ENCODE results near the gene DPP9.
A peak's percentile ranks its signal among the peaks of the same experiment; 100 is the strongest.

The DPP9 gene

DNA sequence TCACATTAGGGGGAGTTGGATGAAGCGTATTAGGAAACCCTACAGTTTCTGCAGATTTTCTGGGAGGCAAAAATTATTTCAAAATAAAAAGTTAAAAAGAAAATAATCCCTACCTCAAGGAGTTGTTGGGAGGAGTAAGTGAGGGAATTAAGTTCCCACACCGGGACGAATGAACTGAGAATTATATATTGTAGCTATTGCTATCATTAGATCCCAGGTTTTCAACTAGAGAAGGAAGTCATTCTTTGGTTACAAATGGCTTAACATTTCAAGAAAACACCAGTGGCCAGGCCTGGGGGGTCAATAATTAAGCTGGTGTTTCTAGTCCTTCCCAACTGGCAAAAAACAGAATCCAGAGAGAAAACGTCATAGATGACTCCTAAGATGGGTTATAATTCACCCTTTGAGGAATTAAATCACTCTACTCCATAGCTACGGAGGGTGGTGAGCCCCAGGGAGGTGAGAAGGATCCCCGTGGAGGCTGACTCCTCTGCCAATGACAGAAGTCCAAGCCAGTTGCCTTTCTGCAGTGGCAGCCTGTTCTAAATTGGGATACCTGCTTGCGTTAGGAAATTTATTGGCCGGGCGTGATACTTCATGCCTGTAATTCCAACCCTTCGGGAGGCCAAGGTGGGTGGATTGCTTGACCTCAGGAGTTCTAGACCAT, 52.3 kb downstream of the DPP9 start:
- in situ Hi-C loops (cut with MboI; ENCODE audit: low pct_unique_long_range_greater_than_20kb, low sequenced_read_pairs): no loop called here
- DNase-seq: no peak

DNA sequence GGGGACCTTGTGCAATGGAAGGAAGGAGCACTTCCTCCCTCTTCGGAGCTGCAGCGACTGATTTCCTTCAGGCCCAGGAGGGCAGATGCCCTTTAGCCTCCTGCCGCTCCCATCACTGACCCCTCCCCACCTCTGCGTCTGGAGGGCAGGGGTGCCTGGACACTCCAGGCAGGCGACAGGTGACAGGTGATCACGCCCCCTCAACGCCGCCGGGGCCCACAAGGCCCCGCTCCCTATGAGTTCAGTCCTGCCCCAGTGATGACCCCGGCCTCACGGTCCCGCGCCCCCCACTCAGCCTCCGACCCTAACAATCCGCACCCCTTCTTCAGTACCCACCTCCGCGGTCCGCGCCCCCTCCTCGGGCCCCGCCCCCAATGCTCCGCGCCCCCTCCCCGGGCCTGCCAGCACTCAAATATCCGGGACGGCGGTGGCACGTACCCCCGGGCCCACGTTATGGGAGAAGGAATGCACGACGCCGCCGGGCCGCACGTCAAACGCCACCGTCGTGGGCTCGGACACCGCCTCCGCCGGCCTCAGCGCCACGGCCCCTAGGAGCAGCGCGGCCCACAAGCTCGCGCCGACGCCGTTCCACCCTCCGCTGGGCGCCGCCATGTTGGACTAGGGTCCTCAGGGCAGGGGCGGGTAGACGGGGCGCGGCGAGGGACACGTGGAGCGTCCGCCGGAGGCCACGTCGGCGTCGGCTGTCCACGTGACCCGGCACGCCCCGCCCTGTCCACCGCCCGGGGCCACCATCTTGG, 53.7 kb downstream of the DPP9 start, which contains the start of gene MYDGF:
Gene MYDGF, minus strand, starts transcription at position 620 of the 758 bp plus-strand sequence. Its CDS starts 8 bp downstream, at position 612.
- in situ Hi-C loops (cut with MboI; ENCODE audit: low pct_unique_long_range_greater_than_20kb, low sequenced_read_pairs): no loop called here
- DNase-seq: peak; percentile 74

DNA sequence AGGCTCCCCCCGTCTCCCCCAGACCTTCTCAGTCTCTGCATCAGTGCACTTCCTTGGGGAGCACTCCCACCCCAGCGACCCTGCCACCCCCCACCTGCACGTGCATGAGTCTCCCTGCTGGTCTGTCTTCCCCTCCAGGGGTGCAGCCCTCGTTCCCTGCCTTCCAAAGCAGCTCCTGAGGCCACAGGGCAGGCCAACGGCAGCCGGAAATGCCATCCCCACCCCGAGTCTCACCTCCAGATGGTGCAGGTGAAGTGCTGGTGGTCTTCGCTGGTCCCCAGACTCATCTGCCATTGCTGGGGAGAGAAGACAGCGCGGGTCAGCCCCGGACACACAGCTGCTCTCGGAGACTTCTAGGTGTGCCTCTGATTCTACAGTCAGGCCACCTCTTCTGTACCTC, 59.0 kb downstream of the DPP9 start:
- no peak for DNase-seq
- in situ Hi-C loops (cut with MboI; ENCODE audit: low pct_unique_long_range_greater_than_20kb, low sequenced_read_pairs): no loop called here

DNA sequence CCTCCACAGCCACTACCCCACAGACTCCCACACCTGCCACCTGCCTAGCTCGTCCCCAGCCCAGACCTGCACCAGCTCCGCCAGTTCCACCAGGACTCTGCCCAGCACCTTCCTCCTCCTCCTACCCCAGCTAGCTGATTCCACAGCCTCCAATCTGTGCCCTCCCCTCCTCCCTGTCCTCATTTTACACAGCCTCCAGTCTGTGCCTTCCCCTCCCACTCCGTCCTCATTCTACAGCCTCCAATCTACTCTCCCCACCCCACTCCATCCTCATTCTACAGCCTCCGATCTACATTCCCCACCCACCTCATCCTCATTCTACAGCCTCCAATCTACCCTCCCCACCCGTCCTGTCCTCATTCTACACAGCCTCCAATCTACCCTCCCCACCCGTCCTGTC, 60.8 kb downstream of the DPP9 start:
- DNase-seq: no peak
- in situ Hi-C loops (cut with MboI; ENCODE audit: low pct_unique_long_range_greater_than_20kb, low sequenced_read_pairs): no loop called here

DNA sequence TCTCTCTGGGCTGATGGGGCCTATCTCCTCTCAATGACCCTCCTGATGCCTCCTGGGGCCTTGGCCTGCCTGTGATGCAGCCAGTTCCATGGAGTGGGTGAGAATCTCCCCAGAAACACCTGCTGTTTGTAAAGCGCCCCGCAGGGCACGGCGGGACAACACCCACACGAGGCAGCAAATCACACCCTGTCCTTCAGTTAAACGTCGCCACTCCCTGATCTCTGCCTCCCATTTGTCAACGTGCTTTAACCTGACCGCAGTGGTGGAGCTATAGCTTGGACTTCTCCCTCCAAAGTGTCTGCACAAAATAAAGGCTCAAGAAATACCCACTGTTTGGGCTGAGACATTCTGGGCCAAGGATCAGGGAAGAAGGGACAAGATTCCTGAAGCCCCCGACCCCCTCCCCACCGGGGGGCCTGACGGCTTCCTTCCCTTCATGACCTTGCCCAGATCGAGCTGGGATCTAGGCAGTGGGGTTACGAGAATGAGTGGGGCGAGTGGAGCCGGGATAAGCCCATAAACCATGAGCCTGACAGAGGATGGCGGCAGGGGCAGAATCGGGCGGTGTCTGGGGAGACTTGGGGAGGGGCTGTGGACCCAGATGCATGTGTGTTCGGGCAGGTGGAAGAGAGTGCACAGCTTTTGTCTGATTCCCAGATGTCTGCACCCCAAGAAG, 61.5 kb downstream of the DPP9 start:
- DNase-seq: no peak
- in situ Hi-C loops (cut with MboI; ENCODE audit: low pct_unique_long_range_greater_than_20kb, low sequenced_read_pairs): no loop called here

DNA sequence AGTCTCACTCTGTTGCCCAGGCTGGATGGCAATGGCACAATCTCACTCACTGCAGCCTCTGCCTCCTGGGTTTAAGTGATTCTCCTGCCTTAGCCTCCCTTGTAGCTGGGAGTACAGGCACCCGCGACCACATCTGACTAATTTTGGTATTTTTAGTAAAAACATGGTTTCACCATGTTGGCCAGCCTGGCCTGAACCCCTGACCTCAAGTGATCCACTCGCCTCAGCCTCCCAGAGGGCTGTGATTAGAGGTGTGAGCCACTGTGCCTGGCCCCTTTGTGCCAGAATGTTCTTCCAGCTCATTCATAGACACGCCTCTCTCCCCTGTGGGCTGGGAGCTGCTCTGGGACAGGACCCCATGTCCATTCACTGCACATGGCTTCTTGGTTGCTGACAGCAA, 62.6 kb downstream of the DPP9 start:
- in situ Hi-C loops (cut with MboI; ENCODE audit: low pct_unique_long_range_greater_than_20kb, low sequenced_read_pairs): no loop called here
- no peak for DNase-seq

DNA sequence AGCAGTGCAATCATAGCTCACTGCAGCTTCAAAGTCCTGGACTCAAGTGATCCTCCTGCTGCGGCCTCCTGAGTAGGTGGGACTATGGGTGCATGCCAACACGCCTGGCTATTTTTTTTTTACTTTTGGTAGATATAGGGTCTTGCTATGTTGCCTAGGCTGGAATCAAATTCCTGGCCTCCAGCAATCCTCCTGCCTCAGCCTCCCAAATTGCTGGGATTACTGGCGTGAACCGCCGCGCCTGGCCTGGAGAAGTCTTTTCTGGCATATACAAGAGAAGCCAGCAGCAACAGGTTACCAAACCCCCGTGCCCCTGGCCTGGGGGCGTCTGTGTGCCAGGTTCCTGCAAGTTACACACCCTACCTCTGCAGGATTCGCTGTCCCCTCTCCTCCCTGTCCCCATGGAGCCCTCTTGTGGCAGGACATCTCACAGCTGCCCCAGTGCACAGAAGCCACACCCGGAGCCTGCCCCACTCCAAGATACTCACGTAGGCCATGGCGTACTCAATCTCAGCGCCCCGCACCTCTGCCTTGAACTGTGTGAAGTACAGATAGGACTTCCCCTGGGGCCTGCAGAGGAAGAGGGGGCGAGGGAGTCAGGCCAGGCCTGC, 63.4 kb downstream of the DPP9 start:
- peak; percentile 68 for DNase-seq
- in situ Hi-C loops (cut with MboI; ENCODE audit: low pct_unique_long_range_greater_than_20kb, low sequenced_read_pairs): no loop called here

DNA sequence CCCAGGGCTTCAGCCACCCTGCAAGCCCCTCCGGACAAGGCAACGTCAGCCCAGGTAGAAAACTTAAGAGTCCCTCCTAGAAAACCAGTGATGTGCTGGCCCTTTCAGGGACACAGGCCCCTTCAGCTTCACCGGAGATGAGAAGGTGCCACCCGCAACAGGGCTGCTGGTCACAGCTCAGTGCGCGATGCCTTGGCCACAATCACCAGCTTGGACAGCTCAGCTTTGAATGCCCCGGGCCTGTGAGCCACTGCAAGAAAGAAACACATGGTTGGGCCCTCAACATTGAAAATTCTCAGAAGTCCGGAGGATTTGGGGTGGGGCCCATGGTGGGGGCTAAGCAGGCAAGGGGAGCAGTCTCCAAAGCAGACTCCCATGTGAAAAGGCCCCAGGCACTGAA, 65.8 kb downstream of the DPP9 start:
- DNase-seq: no peak
- in situ Hi-C loops (cut with MboI; ENCODE audit: low pct_unique_long_range_greater_than_20kb, low sequenced_read_pairs): no loop called here

DNA sequence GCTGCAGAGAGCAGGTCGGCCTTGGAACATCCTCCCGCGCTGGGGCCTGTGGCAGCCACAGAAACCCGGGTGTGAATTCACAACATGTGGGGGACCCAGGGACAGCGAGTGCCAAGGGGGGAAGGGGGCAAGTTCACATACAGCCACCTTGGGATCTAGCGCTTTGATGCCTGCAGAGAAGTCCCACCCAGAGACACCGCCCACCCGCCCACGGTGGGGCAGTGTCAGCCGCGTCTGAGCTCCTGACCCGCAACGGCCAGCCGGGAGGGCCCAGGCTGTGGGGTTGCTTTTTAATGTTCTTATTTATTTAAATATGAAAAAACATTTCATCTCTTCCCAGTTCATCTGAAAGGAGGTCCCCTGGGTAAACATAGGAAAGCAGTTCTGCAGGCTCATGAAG, 66.4 kb downstream of the DPP9 start:
- in situ Hi-C loops (cut with MboI; ENCODE audit: low pct_unique_long_range_greater_than_20kb, low sequenced_read_pairs): no loop called here
- no peak for DNase-seq

DNA sequence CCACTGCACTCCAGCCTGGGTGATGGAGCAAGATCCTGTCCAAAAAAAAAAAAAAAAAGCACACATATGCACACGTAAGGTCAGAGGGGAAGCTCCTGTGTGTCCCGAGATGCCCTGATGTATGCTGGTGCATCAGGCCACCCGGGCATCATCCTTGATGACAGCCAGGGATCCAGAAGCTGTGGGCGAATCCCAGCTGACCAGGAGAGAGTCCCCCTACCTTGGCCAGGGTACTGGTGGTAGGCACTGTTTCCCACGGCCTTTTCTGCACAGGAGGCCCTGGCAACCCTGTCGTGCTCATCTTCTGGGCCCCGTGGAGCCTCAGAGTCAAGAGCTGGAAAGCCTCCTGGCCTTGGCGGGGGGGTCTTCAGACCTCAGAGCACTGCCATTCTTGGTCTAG, 67.5 kb downstream of the DPP9 start:
- in situ Hi-C loops (cut with MboI; ENCODE audit: low pct_unique_long_range_greater_than_20kb, low sequenced_read_pairs): no loop called here
- DNase-seq: no peak

DNA sequence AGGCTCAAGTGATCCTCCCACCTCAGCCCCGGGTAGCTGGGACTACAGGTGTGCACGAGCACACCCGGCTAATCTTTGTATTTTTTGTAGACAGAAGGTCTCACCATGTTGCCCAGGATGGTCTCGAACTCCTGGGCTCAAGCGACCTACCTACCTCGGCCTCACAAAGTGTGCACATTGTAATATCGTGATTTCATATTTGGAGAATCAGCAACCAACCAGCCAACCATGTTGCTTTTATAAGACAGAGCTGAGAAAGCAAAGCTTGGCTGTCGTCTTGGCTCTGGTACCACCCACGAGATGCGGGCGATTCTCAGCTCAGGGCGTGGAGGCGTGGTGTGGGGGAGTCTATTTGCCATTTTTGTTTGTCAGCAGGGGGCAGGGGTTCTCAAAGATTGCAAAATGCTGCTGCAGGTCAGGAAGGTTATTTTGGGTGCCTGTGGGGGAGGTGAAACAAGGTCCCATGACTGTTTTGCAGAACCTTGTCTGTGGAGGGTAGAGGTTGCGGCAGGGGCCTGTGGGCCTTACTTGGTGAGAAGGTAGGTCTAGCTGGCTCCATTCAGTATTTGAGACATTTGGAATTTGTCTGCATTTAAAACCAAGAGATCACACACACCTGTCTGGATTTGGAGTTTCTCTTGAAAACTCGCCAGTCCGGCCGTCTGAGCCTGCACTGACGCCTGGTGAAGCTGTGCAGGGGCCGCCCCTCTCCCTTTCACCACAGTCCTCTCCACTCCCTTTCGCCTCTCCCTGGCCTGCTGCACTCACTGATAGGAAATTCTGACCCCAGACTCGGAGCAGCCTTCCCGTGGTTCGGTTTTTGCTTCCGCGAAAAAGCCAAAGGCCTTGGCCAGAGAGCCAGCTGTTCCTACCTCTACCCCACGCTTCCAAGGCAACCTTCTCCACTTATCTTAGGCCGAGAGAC, 68.9 kb downstream of the DPP9 start:
- DNase-seq: no peak
- in situ Hi-C loops (cut with MboI; ENCODE audit: low pct_unique_long_range_greater_than_20kb, low sequenced_read_pairs): no loop called here

DNA sequence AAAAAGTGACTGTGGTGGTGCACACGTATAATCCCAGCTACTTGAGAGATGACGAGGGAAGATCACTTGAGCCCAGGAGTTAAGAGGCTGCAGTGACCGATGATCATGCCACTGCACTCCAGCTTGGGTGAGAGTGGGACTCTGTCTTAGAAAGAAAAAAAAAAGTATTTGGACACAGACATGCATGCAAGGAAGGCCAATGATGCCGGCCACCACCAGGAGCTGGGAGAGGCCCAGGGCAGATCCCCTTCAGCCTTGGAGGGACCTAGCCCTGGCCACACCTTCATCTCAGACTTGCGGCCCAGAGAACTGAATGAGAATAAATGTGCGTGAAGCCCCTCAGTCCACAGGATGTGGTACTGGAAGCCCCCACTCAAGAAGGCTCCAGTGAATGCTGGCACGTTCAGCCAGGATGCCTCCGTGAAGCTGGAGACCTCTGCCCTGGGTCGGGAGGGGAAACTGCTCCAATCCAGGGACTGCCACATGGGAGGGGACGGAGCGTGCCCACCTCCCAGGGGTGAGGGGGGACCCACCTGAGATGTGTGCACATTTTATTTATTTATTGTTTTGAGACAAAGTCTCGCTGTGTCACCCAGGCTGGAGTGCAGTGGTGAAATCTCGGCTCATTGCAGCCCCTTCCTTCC, 69.7 kb downstream of the DPP9 start:
- in situ Hi-C loops (cut with MboI; ENCODE audit: low pct_unique_long_range_greater_than_20kb, low sequenced_read_pairs): no loop called here

DNA sequence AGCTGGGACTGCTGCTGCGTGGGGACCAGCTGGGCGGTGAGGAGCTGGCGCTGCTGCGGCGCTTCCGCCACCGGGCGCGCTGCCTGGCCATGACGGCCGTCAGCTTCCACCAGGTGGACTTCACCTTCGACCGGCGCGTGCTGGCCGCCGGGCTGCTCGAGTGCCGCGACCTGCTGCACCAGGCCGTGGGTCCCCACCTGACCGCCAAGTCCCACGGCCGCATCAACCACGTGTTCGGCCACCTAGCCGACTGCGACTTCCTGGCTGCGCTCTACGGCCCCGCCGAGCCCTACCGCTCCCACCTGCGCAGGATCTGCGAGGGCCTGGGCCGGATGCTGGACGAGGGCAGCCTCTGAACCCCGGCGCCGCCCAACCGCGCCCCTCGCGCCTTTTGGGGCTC, 71.6 kb downstream of the DPP9 start:
- DNase-seq: no peak

More for the DNA sequence above, 69.7 kb downstream of the DPP9 start:
- no peak for DNase-seq

DNA sequence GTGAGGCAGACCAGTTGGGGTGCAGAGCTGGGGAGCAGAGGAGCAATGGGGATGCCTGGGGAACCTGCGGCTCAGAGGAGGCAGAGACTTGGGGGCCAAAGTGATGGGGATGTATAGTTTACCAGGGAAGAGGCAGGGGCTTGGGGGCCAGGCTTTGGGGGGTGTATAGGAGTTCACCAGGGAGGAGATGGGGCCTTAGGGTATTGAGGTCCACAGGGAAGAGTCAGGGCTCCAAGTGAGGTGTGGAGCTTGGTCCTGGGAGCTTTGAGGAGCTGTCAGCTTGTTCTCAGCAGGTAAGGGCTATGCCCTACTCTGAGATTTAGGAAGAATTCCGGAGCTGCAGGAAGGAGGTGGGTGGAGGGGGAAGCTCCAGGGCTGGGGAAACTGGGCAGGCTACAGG, 73.5 kb downstream of the DPP9 start:
- in situ Hi-C loops (cut with MboI; ENCODE audit: low pct_unique_long_range_greater_than_20kb, low sequenced_read_pairs): no loop called here
- DNase-seq: no peak

More for the DNA sequence above, 71.6 kb downstream of the DPP9 start:
- in situ Hi-C loops (cut with MboI; ENCODE audit: low pct_unique_long_range_greater_than_20kb, low sequenced_read_pairs): no loop called here

DNA sequence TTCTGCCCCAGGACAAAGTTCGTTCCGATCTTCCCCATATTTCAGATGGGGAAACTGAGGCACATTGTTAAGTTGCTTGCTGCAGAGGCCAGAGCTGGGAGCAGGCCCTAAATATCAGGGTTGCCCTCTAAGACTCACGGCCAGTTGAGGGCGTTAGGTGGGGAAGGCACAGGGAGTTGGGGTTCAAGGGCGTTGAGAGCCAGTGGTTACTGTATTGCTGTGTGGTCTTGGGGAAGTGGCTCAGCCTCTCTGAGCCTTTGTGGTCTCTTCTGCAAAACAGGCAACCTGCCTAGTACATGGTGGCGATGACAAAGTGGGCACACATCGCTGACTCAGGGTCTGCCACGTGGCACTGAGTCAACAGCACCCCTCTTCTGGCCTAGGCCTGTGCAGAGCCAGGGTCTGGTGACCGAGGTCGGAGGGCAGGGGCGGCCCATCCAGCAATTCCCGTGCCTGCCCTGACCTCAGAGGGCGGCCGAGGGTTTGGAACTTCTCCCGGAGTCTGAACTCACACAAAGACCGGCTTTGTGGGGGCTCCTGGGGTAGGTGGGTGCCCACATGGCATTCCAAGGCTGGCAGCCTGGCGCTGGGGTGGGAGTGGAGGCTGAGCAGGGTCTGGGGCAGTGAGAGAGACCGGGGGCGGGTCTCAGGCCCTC, 74.1 kb downstream of the DPP9 start:
- no peak for DNase-seq
- in situ Hi-C loops (cut with MboI; ENCODE audit: low pct_unique_long_range_greater_than_20kb, low sequenced_read_pairs): no loop called here

DNA sequence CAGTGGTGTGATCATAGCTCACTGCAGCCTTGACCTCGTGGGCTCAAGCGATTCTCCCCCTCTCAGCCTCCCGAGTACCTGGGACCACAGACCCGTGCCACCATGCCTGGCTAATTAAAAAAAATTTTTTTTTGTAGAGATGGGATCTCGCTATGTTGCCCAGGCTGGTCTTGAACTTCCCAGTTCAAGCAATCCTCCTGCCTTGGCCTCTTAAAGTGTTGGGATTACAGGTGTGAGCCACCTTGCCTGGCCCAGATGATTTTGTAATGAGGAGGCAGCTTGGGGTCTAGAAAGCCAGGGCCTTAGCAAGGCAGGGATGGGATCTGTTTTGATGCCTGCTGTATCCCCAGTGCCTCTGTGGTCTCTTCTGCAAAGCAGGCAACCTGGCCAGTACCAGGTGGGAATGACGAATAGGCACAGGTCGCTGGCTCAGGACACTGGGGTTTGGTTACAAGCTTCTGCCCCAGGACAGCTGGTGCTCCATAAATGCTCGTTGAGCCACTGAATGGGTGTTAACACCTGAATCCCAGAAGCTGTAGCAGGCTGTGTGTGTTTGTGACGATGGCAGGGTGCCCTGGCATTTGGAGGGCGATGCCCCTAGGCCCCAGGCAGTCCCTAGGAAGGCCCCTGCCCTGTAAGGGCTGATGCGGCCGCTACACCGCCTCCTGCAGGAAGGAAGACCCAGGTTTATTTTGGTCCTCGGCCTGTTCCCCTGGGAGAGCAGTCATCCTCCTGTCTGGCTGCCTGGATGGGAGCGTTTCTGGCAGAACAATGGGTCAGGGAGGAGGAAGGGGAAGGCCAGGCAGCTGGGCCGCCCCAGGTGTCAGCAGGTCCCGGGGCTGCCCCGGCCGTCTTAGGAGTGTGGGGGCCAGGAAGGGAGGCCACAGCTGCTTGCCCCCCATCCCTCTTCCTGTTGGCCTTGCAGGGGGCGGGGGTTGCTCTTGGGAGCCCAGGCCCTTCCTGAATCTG, 75.7 kb downstream of the DPP9 start:
- no peak for DNase-seq
- in situ Hi-C loops (cut with MboI; ENCODE audit: low pct_unique_long_range_greater_than_20kb, low sequenced_read_pairs): no loop called here

DNA sequence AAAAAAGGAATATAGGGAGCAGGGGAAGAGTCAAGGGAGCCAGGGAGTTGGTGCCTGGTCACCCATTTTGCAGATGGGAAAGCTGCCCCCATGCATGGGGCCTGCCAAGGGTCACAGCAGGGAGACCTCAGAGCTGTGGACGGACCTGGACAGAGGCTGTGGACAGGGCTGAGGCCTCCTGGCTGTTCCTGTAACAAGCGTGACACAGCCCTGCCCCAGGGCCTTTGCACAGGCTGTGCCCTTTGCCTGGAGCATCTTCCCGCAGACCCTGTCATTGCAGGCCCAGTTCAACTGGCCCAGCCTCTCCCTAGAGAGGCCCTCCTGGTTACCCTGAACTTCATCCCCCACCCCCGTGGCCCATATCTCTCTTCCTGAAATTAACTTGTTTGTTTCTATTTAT, 77.9 kb downstream of the DPP9 start:
- in situ Hi-C loops (cut with MboI; ENCODE audit: low pct_unique_long_range_greater_than_20kb, low sequenced_read_pairs): no loop called here
- DNase-seq: no peak
